Nephron progenitor cell (in vitro differentiated cells): ENCODE results near the gene MRTFB.

Experiments used
- DNase-seq: peaks from one replicate; pipeline ENCODE4 v3.0.0; 2021
- H3K27ac Mint-ChIP-seq: 2 replicates; pipeline ENCODE4 v1.8.0; 2021; ENCODE audit warnings: mild to moderate bottlenecking, moderate library complexity, mixed read lengths
- H3K27me3 Mint-ChIP-seq: 2 replicates; pipeline ENCODE4 v1.8.0; 2021; ENCODE audit warnings: mild to moderate bottlenecking, low read depth, mixed read lengths; ENCODE audit not compliant: poor library complexity
- H3K36me3 Mint-ChIP-seq: 2 replicates; pipeline ENCODE4 v1.8.0; 2021; ENCODE audit warnings: low read depth, mixed read lengths
- H3K4me1 Mint-ChIP-seq: 2 replicates; pipeline ENCODE4 v1.8.0; 2021; ENCODE audit warnings: mixed read lengths
- H3K4me3 Mint-ChIP-seq: 2 replicates; pipeline ENCODE4 v1.8.0; 2021; ENCODE audit warnings: mild to moderate bottlenecking, moderate library complexity, mixed read lengths
- H3K9me3 Mint-ChIP-seq: 2 replicates; pipeline ENCODE4 v1.8.0; 2021; ENCODE audit warnings: mild to moderate bottlenecking, moderate library complexity, mixed read lengths
- CTCF ChIP-seq: fragments of 200-600 bp; sonication (generic); IDR thresholded peaks from 2 replicates; pipeline ENCODE4 v1.5.0; 2021; ENCODE audit warnings: antibody characterized with exemption

Gene MRTFB

GRCh38 chr16:14241631-14242030 is 170.5 kb downstream of the MRTFB start:
- H3K27ac Mint-ChIP-seq: peak overlapping the region; percentile 43
- no peak for TF ChIP-seq CTCF
- no peaks in the 10 kb centered on the region for H3K9me3 Mint-ChIP-seq
- DNase-seq: no peak
- peaks cover 51% of the 10 kb centered on the region for H3K36me3 Mint-ChIP-seq
- no peak overlapping the region for H3K4me3 Mint-ChIP-seq
- H3K4me1 Mint-ChIP-seq: no peaks in the 10 kb centered on the region
- no peaks in the 10 kb centered on the region for H3K27me3 Mint-ChIP-seq

GRCh38 chr16:14242769-14243168 is 171.7 kb downstream of the MRTFB start:
- H3K9me3 Mint-ChIP-seq: no peaks in the 10 kb centered on the region
- DNase-seq: no peak
- no peaks in the 10 kb centered on the region for H3K4me1 Mint-ChIP-seq
- no peak overlapping the region for H3K4me3 Mint-ChIP-seq
- H3K36me3 Mint-ChIP-seq: peaks cover 54% of the 10 kb centered on the region
- H3K27me3 Mint-ChIP-seq: no peaks in the 10 kb centered on the region
- no peak overlapping the region for H3K27ac Mint-ChIP-seq
- TF ChIP-seq CTCF: no peak

GRCh38 chr16:14244196-14245010 is 173.3 kb downstream of the MRTFB start:
- no peaks in the 10 kb centered on the region for H3K9me3 Mint-ChIP-seq
- no peak for TF ChIP-seq CTCF
- peaks cover 61% of the 10 kb centered on the region for H3K36me3 Mint-ChIP-seq
- H3K27ac Mint-ChIP-seq: no peak overlapping the region
- H3K27me3 Mint-ChIP-seq: no peaks in the 10 kb centered on the region
- no peak for DNase-seq
- no peaks in the 10 kb centered on the region for H3K4me1 Mint-ChIP-seq
- H3K4me3 Mint-ChIP-seq: no peak overlapping the region

GRCh38 chr16:14248791-14249190 is 177.7 kb downstream of the MRTFB start:
- Mint-ChIP-seq H3K4me3 (no peak overlapping the region), H3K27me3 (no peaks in the 10 kb centered on the region), H3K27ac (no peak overlapping the region), H3K9me3 (no peaks in the 10 kb centered on the region), H3K4me1 (no peaks in the 10 kb centered on the region), H3K36me3 (peaks cover 69% of the 10 kb centered on the region)
- DNase-seq: no peak
- TF ChIP-seq CTCF: no peak

- no peak overlapping the region for H3K4me3 Mint-ChIP-seq
- H3K27me3 Mint-ChIP-seq: no peaks in the 10 kb centered on the region
- peaks cover 70% of the 10 kb centered on the region for H3K36me3 Mint-ChIP-seq
- TF ChIP-seq CTCF: peak; percentile 80
- peak; percentile 50 for DNase-seq
- no peaks in the 10 kb centered on the region for H3K9me3 Mint-ChIP-seq
- H3K4me1 Mint-ChIP-seq: no peaks in the 10 kb centered on the region
- no peak overlapping the region for H3K27ac Mint-ChIP-seq
Observed at GRCh38 chr16:14249291-14250032, 178.3 kb downstream of the MRTFB start.
